ENCODE data around the gene CCN6. TPM values are rescaled to one million over a fixed set of nuclear protein-coding genes. Genes with fewer than 3 reads are reported as not detected.

CCN6 gene
- total RNA-seq, 1 experiment from 2014 or later = not detected

DNA sequence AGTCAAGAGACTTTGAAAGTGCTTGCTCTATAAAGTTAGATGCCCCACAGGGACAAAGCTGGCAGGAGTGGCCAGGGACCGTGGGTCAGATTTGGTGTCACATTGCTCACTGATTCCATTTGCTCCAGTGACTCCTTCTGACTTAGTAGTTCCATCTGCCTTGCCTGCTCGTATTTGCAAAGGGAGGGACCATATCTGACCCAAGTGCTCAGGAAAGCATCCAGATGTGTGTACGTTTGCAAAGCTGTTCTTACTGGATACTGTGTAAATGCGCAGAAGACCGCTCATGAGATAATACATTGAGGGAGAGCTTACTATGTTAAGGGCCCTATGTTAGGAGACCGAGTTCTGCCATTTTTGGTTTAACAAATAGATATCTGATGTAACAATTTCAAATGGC, 21.2 kb upstream of the CCN6 start:
- no peaks in the 10 kb centered on the region for H3K27me3 ChIP-seq (ENCODE audit: insufficient read depth, low read length)
- H3K4me1 ChIP-seq (ENCODE audit: insufficient read depth, low read length) = no peaks in the 10 kb centered on the region; the same call in 1 of the 2 replicates
- H3K9me3 Mint-ChIP-seq = no peaks in the 10 kb centered on the region
- H4K8ac ChIP-seq (replicated peaks; ENCODE audit: insufficient read length, low read depth, low read length) = no peak overlapping the region
- no peak overlapping the region for H3K14ac ChIP-seq (ENCODE audit: insufficient read depth, low read length)
- H3K4me2 ChIP-seq (ENCODE audit: insufficient read depth, insufficient read length, low read length) = no peak overlapping the region
- peaks cover 9 to 10% of the 10 kb centered on the region in 2 experiments; a peak in 3 of 4 replicates for H3K4me1 Mint-ChIP-seq
- no peak overlapping the region for H2BK20ac ChIP-seq (ENCODE audit: low read depth, low read length, poor library complexity, severe bottlenecking)
- no peak overlapping the region for H3T11ph ChIP-seq (ENCODE audit: low read length)
- H2BK120ac ChIP-seq (ENCODE audit: low read depth, low read length, poor library complexity, severe bottlenecking) = no peak overlapping the region
- H2BK5ac ChIP-seq (ENCODE audit: insufficient read length, low read length) = no peak overlapping the region
- H3K4me3 Mint-ChIP-seq = no peak overlapping the region
- no peak overlapping the region for H3K27ac ChIP-seq (ENCODE audit: insufficient read length, low read depth, low read length)
- no peak overlapping the region for H2BK15ac ChIP-seq (ENCODE audit: low read depth, low read length)
- no peak overlapping the region for H3K23ac ChIP-seq (ENCODE audit: insufficient read length, low read depth, low read length)
- no peak overlapping the region for H2AFZ ChIP-seq (ENCODE audit: low read length)
- no peak overlapping the region for H4K5ac ChIP-seq (ENCODE audit: insufficient read length, low read depth, low read length)
- H3K23me2 ChIP-seq (ENCODE audit: insufficient read length, low read depth, low read length, poor library complexity, severe bottlenecking) = no peaks in the 10 kb centered on the region
- no peak overlapping the region for H3K4ac ChIP-seq (ENCODE audit: low read depth, low read length)
- H2AK5ac ChIP-seq (ENCODE audit: insufficient read length, low read length) = no peak overlapping the region
- H4K91ac ChIP-seq (ENCODE audit: insufficient read length, low read depth, low read length) = no peak overlapping the region
- H3K18ac ChIP-seq (ENCODE audit: insufficient read length, low read depth, low read length) = no peak overlapping the region
- H3K27ac Mint-ChIP-seq = no peak overlapping the region
- no peaks in the 10 kb centered on the region for H3K36me3 Mint-ChIP-seq (ENCODE audit: insufficient read depth in 1 of 3, low read depth in 3 of 3)
- peaks cover 6% of the 10 kb centered on the region for H3K27me3 Mint-ChIP-seq (ENCODE audit: low read depth)
- no peak for DNase-seq
- no CpG with 5 or more reads among the region's 6 CpGs for WGBS (ENCODE audit: extremely low coverage, insufficient read length, low lambda C conversion rate)
- H3K79me1 ChIP-seq (ENCODE audit: insufficient read depth, low read depth, low read length, poor library complexity, severe bottlenecking) = no peaks in the 10 kb centered on the region
- no peak for TF ChIP-seq CTCF (conservative IDR thresholded peaks at IDR 0.05)
- no peak overlapping the region for H3K9ac ChIP-seq (ENCODE audit: extremely low read depth, insufficient read length, low read length)
- no peaks in the 10 kb centered on the region for H4K20me1 ChIP-seq (ENCODE audit: control insufficient read depth, insufficient read depth, insufficient read length)
- H3K9me3 ChIP-seq (ENCODE audit: control insufficient read depth, low read depth, low read length) = no peaks in the 10 kb centered on the region
- no peaks in the 10 kb centered on the region for H3K79me2 ChIP-seq (ENCODE audit: insufficient read depth, low read length)
- H3K56ac ChIP-seq (ENCODE audit: insufficient read length, low read depth, low read length) = no peak overlapping the region
- no peak overlapping the region for H2BK12ac ChIP-seq (ENCODE audit: insufficient read length, low read depth, low read length)
